ENCODE data around the gene CALML3. TPM values are rescaled to one million over a fixed set of nuclear protein-coding genes. Genes with fewer than 3 reads are reported as not detected.

The CALML3 gene
- total and polyA plus RNA-seq, 2 experiments from 2014 or later: not detected

DNA sequence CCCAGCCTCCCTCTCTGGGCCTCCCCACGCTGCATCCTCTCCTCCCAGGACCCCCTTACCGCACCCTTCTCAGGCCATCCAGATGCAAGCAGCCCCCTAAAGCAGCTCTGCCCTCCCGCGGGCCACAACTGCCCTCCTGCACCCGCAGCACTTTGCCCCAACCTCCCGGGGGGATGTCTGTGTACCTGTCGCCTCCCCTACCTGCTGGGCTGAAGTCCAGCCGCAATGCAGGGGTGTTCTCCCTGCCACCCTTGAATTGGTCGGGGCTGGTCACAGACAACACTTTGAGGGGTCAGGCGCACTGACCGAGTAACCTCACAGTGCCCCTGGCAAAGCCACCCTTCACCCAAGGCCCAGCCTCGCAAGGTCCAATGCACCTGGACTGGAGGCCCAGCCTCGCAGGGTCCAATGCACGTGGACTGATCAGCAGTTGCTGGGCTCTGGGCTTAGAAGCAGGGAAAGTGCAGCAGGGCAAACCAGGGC lies 17.1 kb upstream of the CALML3 start:
- Histone ChIP-seq H3K36me3 (no peaks in the 10 kb centered on the region), H3K4me1 (ENCODE audit: low read depth) (no peaks in the 10 kb centered on the region), H3K27me3 (no peaks in the 10 kb centered on the region), H3K27ac (no peak overlapping the region), H3K4me3 (no peak overlapping the region), H3K9me3 (ENCODE audit: low read depth) (no peaks in the 10 kb centered on the region)
- TF ChIP-seq CTCF (IDR thresholded peaks at IDR 0.05; ENCODE audit: low read depth, low read length): no peak
- no peak for DNase-seq (ENCODE audit: low read depth in 1 of 2, low spot score in 1 of 2)

DNA sequence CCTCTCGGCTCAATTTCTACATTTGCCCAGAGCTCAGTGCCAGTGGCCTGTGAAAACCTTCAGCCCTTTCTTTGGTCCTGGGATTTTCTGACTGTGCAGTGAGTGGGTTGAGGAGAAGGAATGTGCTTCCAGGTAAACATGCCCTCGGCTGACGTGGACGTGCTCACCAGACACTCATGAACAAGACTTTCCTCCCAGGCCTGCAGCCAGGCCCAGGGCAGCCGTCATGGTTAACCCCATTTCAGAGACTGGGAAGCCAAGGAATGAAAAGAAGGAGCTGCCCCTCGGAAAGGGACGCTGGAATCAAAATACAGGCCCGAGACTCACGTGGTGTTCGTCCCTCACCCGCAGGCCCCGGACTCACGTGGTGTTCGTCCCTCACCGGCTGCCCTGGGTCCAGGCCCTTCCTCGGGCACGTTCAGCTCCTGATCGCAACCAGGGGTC lies 16.6 kb upstream of the CALML3 start:
- H3K27me3 ChIP-seq: no peaks in the 10 kb centered on the region
- DNase-seq (ENCODE audit: low read depth in 1 of 2, low spot score in 1 of 2): no peak
- no peak for TF ChIP-seq CTCF (IDR thresholded peaks at IDR 0.05; ENCODE audit: low read depth, low read length)

GRCh38 chr10:5508786-5509185 lies 16.0 kb upstream of the CALML3 start:
- H3K4me1 ChIP-seq (ENCODE audit: low read depth): no peaks in the 10 kb centered on the region
- no peaks in the 10 kb centered on the region for H3K27me3 ChIP-seq
- H3K36me3 ChIP-seq: no peaks in the 10 kb centered on the region
- TF ChIP-seq CTCF (IDR thresholded peaks at IDR 0.05; ENCODE audit: low read depth, low read length): no peak
- H3K27ac ChIP-seq: no peak overlapping the region
- no peaks in the 10 kb centered on the region for H3K9me3 ChIP-seq (ENCODE audit: low read depth)
- no peak overlapping the region for H3K4me3 ChIP-seq
- no peak for DNase-seq (ENCODE audit: low read depth in 1 of 2, low spot score in 1 of 2)

More for the DNA sequence above, 16.6 kb upstream of the CALML3 start:
- H3K4me1 ChIP-seq (ENCODE audit: low read depth): no peaks in the 10 kb centered on the region
- no peaks in the 10 kb centered on the region for H3K9me3 ChIP-seq (ENCODE audit: low read depth)
- no peak overlapping the region for H3K4me3 ChIP-seq
- no peaks in the 10 kb centered on the region for H3K36me3 ChIP-seq
- H3K27ac ChIP-seq: no peak overlapping the region

DNA sequence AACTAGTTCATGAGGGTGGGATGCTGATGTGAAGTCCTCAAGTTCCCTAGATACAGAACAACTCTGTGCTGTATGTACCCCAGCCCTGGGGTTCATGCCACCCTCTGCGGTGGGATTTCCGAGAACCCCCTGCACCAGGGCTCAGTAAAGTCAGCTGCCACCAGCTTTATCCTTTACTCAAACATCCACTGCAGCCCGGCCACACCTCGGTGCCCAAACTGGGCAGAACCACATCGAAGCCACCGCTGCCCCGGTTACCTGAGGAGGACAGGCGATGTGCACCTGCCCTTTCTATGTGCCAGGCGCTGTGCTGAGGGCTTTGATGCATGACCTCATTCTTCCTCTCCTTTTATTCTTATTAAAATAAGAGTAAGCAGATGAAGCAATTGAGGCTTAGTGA lies 15.5 kb upstream of the CALML3 start:
- no peak for TF ChIP-seq CTCF (IDR thresholded peaks at IDR 0.05; ENCODE audit: low read depth, low read length)
- no peaks in the 10 kb centered on the region for H3K9me3 ChIP-seq (ENCODE audit: low read depth)
- no peak overlapping the region for H3K4me3 ChIP-seq
- H3K36me3 ChIP-seq: no peaks in the 10 kb centered on the region
- no peak for DNase-seq (ENCODE audit: low read depth in 1 of 2, low spot score in 1 of 2)
- H3K27ac ChIP-seq: no peak overlapping the region
- H3K27me3 ChIP-seq: no peaks in the 10 kb centered on the region
- no peaks in the 10 kb centered on the region for H3K4me1 ChIP-seq (ENCODE audit: low read depth)

GRCh38 chr10:5509691-5510090 lies 15.1 kb upstream of the CALML3 start:
- no peak for TF ChIP-seq CTCF (IDR thresholded peaks at IDR 0.05; ENCODE audit: low read depth, low read length)
- H3K27ac ChIP-seq: no peak overlapping the region
- H3K4me1 ChIP-seq (ENCODE audit: low read depth): no peaks in the 10 kb centered on the region
- H3K36me3 ChIP-seq: no peaks in the 10 kb centered on the region
- DNase-seq (ENCODE audit: low read depth in 1 of 2, low spot score in 1 of 2): no peak
- no peaks in the 10 kb centered on the region for H3K9me3 ChIP-seq (ENCODE audit: low read depth)
- no peaks in the 10 kb centered on the region for H3K27me3 ChIP-seq
- H3K4me3 ChIP-seq: no peak overlapping the region
